ENCODE data around the gene UGT3A1. TPM values are rescaled to one million over a fixed set of nuclear protein-coding genes. Genes with fewer than 3 reads are reported as not detected.

Gene UGT3A1
- total RNA-seq, 2 experiments from 2014 or later = not detected

- peaks cover 27% of the 10 kb centered on the region for H3K9me3 Mint-ChIP-seq
- POLR2A ChIA-PET = interaction anchor here (0.8 to 10.3 kb wide), 3 partner anchors 48 to 99 kb away, joined by 3 to 168 read pairs (median 4); partner anchors contain the start of gene IL7R
- TF ChIP-seq CTCF (IDR thresholded peaks at IDR 0.05) = no peak
- H3K27me3 Mint-ChIP-seq = no peaks in the 10 kb centered on the region
- CTCF ChIA-PET = interaction anchor here (1.0 to 5.6 kb wide), 7 partner anchors 13 to 142 kb away, joined by 4 to 77 read pairs (median 4); partner anchors contain the start of gene IL7R
- peaks cover 56% of the 10 kb centered on the region for H3K4me1 Mint-ChIP-seq (ENCODE audit: low read depth)
- no peak overlapping the region for H3K4me3 Mint-ChIP-seq
- H3K27ac Mint-ChIP-seq = no peak overlapping the region
- H3K36me3 Mint-ChIP-seq (ENCODE audit: low read depth) = peaks cover 16% of the 10 kb centered on the region
- intact Hi-C loops (cut with micrococcal nuclease) = no loop called here
- no peak for DNase-seq
- ATAC-seq = no peak
These were observed 70.3 kb downstream of the UGT3A1 start for GRCh38 chr5:35920890-35921289.

GRCh38 chr5:35919191-35919590, 72.0 kb downstream of the UGT3A1 start:
- CTCF ChIA-PET = interaction anchor here (1.3 to 2.2 kb wide), 4 partner anchors 11 to 61 kb away, joined by 3 to 6 read pairs (median 4); no protein-coding TSS in a partner anchor
- Mint-ChIP-seq H3K4me1 (ENCODE audit: low read depth) (peaks cover 44% of the 10 kb centered on the region), H3K27me3 (no peaks in the 10 kb centered on the region), H3K4me3 (no peak overlapping the region), H3K36me3 (ENCODE audit: low read depth) (peaks cover 19% of the 10 kb centered on the region), H3K27ac (peak overlapping the region; percentile 79), H3K9me3 (peaks cover 29% of the 10 kb centered on the region)
- POLR2A ChIA-PET = interaction anchor here (1.0 to 10.3 kb wide), 5 partner anchors 10 to 62 kb away, joined by 3 to 168 read pairs (median 3); partner anchors contain the start of gene IL7R
- peak; percentile 51 for DNase-seq
- TF ChIP-seq CTCF (IDR thresholded peaks at IDR 0.05) = no peak
- peak; percentile 66 for ATAC-seq
- intact Hi-C loops (cut with micrococcal nuclease) = no loop called here

GRCh38 chr5:35908814-35909213, 82.4 kb downstream of the UGT3A1 start:
- ChIA-PET POLR2A (interaction anchor here (1.3 to 12.6 kb wide), 2 partner anchors 11 to 51 kb away, joined by 4 to 147 read pairs; partner anchors contain the start of gene IL7R), CTCF (interaction anchor here (0.9 to 3.4 kb wide), 5 partner anchors 15 to 258 kb away, joined by 3 to 16 read pairs (median 6); no protein-coding TSS in a partner anchor)
- Mint-ChIP-seq H3K9me3 (peaks cover 28% of the 10 kb centered on the region), H3K4me3 (peak overlapping the region; percentile 26), H3K27me3 (no peaks in the 10 kb centered on the region), H3K36me3 (ENCODE audit: low read depth) (peaks cover 22% of the 10 kb centered on the region), H3K27ac (peak overlapping the region; percentile 87), H3K4me1 (ENCODE audit: low read depth) (peaks cover 64% of the 10 kb centered on the region)
- intact Hi-C loops (cut with micrococcal nuclease) = no loop called here
- peak; percentile 58 for DNase-seq
- TF ChIP-seq CTCF (IDR thresholded peaks at IDR 0.05) = no peak
- peak; percentile 46 for ATAC-seq

- peak; percentile 50 for DNase-seq
- Mint-ChIP-seq H3K36me3 (ENCODE audit: low read depth) (peaks cover 22% of the 10 kb centered on the region), H3K27me3 (no peaks in the 10 kb centered on the region), H3K9me3 (peaks cover 26% of the 10 kb centered on the region), H3K27ac (peak overlapping the region; percentile 87), H3K4me1 (ENCODE audit: low read depth) (peaks cover 70% of the 10 kb centered on the region), H3K4me3 (peak overlapping the region; percentile 26)
- no peak for TF ChIP-seq CTCF (IDR thresholded peaks at IDR 0.05)
- POLR2A ChIA-PET = interaction anchor here (0.8 to 12.6 kb wide), 4 partner anchors 10 to 50 kb away, joined by 3 to 147 read pairs (median 6); partner anchors contain the start of gene IL7R
- CTCF ChIA-PET = interaction anchor here (0.9 to 3.4 kb wide), 5 partner anchors 11 to 257 kb away, joined by 3 to 16 read pairs (median 6); no protein-coding TSS in a partner anchor
- peak; percentile 50 for ATAC-seq
- intact Hi-C loops (cut with micrococcal nuclease) = no loop called here
These were observed 83.0 kb downstream of the UGT3A1 start for GRCh38 chr5:35908228-35908627.
